GDM1 (cell line): ENCODE data around the gene RETREG2.
A peak's percentile ranks its signal among the peaks of the same experiment; 100 is the strongest.

Experiments
- DNase-seq: peaks from one replicate; lab custom pipeline; 2025; lab: John Stamatoyannopoulos, UW

The RETREG2 gene

DNA sequence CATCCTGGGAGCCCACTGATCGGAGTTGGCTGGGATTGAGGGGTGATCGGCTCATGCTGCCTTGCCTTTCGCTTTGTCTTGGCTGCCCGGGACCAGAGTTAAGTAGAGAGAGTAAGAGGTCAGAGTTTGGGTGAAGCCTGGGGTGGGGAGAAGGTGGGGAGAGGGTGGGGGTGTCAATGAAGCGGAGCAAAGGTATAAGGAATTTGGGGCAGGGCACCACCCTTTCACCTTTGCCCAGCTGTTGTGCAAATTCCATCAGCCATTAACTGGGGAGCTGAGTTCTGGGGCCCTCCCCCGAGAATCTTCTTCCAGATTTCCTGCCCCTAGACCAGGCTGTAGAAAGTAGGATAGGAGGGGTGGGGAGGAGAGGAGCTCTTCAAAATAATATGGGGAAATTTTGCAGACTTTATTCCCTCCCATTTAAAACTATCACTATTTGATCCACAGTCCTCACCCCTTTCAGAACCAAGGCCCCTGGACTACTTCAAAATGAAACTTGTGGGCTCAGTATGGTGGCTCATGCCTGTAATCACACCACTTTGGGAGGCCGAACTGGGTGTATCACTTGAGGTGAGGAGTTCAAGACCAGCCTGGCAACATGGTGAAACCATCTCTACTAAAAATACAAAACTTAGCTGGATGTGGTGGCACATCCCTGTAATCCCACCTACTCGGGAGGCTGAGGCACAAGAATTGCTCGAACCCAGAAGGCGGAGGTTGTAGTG is 8.0 kb upstream of the RETREG2 start, which contains the start of gene SLC23A3:
TSS of gene SLC23A3 (minus strand) at position 100 of the 725 bp plus-strand sequence. CDS start at position 55, 45 bp downstream.
- no peak for DNase-seq

DNA sequence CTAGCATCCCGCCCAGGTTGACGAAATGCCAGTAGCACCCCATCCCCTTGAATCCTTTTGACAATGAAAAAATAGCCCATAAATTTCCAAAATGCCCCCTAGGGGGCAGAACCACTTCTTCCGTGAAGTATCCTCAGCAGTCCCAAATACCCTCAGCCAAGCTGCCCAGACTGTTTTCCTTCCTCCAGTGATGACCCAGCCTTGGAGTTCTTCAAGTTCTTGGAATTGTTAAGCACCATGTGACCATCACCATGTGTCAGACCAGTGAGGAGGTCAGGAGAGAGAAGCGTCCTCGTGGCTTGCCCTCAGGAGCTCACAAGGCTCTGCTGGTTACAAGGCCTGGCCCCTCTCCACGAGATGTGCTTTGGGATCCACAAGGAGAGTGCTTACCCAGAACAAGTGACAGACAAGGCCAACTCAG is 6.8 kb upstream of the RETREG2 start:
- DNase-seq, result peak; percentile 6

DNA sequence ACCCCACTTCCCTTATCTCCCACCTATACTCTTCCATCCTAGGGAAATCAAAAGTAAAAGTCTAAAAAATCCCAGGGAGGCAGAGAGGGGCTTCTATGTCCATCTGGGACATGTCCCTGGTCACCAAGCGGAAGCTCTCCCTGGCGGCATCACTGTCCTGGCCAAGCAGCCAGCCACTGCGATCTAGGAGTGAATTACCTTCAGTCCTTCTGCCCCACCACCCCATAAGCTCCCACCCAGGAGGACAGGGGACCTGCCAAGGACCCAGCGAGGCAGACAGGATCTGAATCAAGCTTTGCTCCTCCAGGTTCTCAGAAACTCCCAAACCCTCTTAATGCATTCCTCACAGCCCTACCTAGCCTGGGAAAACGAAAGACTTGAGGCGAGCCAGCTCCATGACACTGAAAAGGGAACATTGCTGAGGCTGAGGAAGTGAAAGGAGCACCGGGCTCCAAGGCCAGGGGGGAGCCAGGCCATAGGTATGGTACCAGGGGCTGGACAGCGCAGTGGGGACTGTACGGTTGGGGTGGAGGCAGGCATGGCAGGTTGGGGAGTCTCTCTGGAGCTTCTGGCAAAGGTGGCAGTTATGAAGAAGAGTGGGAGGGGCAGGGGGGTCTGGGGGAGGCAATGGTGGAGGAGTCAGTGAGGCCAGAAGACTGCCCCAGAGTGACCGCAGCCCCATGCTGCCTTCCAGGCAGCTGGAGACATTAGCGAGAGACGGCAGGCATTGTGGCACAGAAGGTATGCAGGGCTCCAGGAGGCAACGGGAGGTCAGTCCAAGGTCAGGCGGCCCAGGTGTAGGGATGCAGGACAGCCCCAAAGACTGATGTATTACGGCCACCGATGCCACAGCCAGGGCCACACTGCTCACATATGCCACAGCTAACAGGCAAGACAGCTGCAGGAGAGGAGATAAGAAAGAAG is 5.6 kb upstream of the RETREG2 start:
- no peak for DNase-seq

DNA sequence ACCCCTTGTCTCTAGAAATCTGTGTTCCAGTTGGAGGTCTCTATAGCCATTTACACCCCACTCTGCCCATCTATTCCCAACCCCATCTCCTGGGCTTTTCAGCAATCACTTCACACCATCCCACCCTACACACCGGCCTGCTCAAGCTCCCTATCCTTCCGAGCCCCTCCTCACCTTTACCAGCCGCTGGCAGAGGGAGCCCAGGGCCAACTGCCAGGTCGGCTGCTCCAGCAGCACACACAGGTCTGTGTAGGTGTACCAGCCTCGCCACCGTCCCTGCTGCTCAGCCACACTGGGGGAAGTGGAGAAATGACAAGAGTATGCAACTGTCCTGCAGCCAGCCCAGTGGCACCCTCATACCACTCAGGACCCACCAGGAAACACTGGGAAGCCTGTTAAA is 4.9 kb upstream of the RETREG2 start:
- DNase-seq, result no peak

DNA sequence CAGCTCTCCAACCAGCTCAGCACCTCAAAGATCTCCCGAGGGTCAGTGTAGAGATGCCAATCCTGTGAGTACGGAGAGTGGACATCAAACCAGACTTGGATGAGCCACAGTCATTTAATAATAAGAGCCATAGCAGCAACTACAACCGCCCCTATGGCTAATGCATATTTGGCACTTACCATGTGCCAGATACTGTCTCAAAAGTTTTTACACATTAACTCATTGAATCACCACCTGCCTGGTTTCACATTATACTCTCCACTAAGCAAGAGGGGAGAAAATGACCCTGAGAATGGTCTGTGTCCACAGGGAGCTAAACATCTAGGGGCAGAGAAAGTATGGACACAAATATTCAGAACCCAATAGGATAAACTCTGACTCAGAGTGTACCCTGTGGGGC is 3.9 kb upstream of the RETREG2 start:
- no peak for DNase-seq

DNA sequence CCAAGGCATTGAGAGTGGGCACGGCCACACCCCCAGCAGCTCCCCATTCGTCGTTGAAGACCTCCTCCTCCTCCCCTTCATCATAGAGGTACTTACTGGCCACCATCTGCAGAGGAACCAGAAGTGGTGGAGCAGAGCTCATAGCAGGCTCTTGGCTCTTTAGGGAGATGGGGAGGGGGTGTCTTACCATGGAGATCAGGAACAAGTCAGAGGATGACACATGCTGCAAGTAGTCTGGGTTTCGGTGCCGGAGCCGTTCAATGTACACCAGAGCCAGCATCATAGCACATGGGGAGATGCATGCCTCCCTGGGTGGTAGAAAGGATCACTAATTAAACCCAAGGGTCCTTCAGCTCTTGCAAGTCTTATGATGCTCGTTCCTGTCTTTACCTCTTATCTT is 3.3 kb upstream of the RETREG2 start:
- DNase-seq, result no peak

DNA sequence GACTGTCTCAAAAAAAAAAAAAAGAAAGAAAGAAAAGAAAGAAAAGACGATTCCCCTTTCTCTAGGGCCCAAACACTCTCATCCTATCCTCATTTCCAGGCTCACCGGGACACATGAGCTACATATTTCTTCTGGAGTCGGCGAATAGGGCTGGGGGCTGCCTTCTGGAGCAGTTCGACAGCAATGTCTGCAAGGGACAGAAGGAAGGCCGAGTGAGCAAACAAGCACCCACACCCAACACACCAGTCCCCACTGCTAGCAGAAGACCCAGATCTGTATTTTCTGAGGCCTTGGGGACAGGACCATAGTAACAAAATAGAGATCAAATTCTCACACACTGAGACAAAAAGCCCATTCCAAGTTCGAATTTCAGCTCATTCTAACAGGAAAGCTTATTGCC is 2.6 kb upstream of the RETREG2 start:
- DNase-seq, result no peak

DNA sequence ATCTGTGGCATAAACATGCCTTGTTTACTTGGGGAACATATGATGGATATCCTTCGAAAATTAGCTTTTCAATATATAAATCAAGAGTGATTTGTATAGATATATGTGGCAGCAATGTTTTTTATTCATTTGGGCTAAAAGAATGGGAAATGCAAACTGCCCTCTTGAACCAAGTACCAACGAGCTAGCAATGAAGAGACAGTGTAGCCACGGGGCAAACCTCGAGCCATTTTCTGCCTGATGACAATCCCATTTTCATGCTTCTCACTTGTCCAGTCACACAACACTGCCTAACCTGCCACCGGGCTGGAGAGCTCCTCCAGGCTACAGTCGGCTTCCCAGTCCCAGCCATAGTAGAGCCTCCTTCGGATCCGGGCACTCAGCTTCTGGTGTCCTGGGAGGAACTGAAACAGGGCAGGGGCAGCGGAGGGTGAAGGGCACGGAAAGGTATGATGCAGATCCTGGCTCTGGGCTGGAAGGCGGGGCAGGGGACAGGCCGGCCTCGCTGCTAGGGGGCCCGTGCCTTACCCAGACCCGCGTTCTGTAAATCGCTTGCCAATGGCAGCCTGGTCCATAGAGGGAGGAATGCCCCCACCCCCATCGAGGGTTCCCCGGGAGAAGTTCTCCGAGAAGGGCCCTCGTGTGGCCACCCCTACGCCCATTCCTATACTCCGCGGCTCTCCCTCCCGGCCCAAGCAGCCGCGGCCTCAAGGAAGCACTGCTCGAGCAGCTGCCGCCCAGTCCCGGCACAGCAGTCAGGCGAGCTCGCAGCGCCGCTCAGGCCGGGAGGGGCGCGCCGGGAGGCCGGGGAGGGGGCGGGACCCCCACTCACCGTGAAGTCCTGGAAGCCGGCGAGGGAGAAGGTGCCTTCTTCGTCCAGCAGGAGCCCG is 1.9 kb upstream of the RETREG2 start:
- no peak for DNase-seq

DNA sequence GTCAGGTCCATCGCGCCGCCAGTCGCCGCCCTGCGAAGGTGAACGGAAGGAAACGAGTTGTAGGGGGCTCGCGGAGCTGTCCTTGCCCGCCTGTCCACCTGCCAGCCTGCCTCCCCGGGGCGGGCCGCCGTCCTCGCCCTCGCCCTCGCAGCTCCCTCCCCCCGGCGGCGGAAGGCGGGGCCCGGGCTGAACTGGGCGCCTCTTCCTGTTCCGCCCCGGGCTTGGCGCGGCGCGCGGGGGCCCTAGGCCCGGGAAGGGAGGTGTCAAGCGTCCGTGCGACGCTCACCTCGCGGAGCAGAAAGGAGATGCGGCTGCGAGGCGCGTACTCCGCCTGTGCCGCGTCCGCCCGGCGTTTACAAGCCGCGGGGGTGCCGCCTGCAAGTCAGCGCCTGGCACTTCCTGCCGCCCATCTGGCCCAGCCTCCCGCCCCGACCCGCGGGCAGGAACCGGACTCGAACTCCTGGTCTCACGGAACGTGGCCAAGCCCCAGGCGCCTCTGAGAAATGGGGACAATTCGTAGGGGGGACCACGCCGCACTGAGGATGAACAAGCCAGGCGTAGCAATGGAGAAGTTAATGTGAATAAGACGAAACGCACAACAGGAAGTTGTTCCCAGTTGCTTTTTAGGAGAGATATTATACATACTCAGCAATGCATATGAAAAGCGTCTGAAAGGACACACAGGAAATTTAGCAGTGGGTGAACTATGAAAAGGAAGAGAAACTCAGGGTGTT is 1.1 kb upstream of the RETREG2 start, which contains the start of gene CNPPD1:
TSS of gene CNPPD1 (minus strand) at position 108 of the 734 bp plus-strand sequence. CDS start at position 11, 97 bp downstream.
- peak; percentile 87 for DNase-seq

DNA sequence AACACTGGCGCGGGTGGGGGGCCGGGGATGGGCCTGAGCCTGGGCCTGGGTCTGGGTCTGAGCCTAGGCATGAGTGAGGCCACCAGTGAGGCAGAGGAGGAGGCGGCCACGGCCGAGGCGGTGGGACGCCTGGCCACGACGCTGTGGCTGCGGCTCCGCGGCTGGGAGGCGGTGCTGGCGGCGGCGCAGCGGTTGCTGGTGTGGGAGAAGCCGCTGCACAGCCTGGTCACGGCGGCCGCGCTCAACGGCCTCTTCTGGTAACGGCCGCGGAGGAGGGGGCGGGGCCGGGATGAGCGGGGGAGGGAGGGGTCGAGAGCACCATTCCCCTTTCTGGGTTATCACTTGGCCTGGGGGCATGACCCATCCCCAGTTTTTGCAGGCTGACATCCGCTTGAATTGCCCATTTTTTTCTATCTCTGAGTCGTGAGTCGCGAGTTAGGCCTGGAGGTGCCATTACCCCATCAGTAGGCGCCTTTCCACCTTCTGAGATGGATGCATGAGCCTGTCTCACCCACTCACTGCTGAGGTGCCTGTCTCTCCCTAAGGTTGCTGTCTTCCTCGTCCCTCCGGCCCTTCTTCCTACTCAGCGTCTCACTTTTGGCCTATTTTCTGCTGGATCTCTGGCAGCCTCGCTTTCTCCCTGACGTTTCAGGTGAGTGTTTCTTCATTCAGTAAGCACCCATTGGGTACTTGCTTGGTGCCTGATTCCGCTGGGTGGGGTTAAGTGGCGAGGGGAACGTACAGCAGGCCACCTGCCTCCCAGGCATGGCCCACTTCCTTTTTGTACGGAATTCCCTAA is 501 bp downstream of the RETREG2 start:
- no peak for DNase-seq

DNA sequence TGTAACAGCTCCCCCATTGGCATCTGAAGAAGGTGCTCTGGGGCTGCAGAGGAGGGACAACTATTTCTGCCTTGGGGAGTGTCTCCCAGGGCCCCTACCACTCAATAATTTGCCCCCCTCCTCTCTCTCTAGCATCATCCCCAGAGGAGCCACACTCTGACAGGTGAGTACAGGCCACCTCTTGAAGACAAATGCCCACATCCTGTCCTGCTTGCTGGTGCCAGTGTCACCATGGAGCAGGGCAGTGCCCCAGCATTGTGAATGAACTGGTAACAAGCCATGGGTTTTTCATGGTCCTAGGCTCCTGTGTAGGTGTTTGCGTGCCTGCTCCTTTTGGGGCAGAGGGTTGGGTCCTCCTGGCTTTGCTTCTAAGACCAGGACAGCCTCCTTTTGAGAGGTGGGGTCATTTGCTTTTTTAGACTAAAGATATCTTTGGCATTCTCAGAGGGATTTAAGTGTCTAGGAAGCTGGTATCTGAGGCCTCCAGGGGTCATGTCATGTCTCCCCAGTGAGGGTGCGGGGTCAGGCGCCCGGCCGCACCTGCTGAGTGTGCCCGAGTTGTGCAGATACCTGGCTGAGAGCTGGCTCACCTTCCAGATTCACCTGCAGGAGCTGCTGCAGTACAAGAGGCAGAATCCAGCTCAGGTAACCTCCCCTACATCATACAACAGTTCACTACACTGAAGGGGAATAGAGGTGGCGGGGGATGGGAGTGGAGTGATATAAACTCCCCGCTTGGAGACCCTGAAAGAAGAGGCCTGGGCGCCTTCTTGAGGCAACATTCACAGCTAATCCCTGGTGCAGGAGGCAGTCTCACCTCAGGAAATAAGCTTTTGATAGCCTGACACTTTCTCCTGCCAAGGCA is 1.8 kb downstream of the RETREG2 start:
- no peak for DNase-seq

DNA sequence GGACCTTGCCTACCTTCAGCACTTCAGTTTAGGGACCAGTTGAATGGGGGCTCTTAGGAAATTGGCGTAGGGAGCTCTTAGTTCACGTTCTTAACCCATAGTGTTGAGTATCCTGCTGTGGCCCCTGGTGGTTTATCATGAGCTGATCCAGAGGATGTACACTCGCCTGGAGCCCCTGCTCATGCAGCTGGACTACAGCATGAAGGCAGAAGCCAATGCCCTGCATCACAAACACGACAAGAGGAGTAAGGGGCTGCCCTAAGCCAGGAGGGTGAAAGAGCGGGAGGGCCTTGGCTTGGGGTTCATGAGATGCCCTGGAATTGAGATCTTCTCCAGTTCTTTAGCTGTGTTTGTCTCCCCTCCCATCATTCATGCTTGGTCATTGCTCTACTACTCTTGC is 2.9 kb downstream of the RETREG2 start:
- DNase-seq, result no peak

DNA sequence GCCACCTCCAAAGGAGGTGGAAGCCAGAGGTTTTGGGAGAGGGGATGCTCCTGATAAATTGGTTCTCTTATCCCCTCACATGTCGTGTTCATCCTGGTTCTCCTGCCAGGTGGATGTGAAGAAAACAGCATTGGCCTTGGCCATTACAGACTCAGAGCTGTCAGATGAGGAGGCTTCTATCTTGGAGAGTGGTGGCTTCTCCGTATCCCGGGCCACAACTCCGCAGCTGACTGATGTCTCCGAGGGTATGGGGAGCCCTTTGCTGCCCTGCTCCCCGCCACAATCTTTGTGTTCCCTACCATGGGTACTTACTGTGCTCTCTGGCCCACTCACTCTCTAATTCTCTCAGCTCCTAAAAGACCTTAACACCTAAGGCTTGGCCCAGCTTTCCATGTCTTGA is 3.5 kb downstream of the RETREG2 start:
- no peak for DNase-seq

DNA sequence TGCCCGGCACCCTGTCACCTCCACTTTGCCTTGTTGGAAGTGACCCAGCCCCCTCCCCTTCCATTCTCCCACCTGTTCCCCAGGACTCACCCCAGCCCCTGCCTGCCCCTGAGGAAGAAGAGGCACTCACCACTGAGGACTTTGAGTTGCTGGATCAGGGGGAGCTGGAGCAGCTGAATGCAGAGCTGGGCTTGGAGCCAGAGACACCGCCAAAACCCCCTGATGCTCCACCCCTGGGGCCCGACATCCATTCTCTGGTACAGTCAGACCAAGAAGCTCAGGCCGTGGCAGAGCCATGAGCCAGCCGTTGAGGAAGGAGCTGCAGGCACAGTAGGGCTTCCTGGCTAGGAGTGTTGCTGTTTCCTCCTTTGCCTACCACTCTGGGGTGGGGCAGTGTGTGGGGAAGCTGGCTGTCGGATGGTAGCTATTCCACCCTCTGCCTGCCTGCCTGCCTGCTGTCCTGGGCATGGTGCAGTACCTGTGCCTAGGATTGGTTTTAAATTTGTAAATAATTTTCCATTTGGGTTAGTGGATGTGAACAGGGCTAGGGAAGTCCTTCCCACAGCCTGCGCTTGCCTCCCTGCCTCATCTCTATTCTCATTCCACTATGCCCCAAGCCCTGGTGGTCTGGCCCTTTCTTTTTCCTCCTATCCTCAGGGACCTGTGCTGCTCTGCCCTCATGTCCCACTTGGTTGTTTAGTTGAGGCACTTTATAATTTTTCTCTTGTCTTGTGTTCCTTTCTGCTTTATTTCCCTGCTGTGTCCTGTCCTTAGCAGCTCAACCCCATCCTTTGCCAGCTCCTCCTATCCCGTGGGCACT is 4.5 kb downstream of the RETREG2 start:
- DNase-seq, result no peak

DNA sequence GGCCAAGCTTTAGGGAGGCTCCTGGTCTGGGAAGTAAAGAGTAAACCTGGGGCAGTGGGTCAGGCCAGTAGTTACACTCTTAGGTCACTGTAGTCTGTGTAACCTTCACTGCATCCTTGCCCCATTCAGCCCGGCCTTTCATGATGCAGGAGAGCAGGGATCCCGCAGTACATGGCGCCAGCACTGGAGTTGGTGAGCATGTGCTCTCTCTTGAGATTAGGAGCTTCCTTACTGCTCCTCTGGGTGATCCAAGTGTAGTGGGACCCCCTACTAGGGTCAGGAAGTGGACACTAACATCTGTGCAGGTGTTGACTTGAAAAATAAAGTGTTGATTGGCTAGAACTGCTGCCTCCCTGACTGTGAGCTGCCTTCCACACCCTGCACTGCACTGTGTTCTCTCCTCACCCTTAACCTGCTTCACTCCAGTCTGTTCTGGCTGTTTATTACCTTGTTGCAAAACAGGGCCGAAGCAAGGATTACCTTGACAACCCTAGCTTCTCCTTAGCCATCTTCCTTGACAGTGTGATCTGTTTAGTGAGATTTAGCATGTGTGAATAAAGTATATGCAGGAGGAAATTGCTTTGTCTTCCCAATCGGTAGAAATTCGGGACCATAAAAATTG is 5.2 kb downstream of the RETREG2 start:
- no peak for DNase-seq

DNA sequence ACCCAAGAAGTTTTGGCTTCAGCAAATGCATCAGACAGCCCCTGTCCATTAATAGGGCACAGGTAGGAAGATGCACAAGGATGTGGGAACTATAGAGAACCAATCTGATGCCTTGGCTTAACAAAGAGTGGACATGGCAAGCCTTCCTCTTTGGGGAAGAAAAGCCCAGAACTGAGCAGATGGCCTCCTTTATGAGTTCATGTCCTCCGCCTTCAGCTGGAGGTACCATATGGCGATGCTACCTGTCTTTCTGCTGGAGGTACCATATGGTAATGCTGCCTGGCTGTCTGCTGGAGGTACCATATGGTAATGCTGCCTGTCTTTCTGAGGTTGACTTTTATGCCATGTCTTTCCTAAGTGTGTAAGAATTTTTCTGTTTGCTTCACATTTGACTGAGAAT is 6.0 kb downstream of the RETREG2 start:
- DNase-seq, result no peak

DNA sequence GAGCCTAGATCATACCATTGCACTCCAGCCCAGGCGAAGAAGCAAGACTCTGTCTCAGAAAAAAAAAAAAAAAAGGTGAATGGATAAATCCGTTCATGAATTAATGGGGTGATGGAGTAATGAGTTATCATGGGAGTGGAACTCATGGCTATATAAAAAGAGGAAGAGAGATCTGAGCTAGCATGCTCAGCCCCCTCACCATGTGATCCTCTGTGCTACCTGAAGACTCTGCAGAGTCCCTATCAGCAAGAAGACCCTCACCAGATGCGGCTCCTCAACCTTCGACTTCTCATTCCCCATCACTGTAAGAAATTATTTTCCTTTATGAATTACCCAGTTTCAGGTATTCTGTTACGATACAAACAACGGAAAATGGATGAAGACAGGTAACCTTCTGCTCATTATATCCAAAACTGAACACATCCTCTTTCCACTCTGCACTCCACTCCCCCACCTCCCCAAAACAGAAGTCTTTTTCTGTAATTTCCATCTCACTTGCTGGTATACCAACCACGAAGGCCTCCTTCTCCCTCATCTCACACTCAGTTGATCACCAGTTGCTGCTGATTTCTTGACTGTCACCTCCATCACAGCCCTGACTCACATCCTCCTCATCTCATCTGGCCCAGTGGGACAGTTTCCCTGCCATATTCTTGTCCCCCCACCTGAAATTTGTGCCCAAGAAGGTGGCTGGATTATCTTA is 8.8 kb downstream of the RETREG2 start:
- DNase-seq, result no peak
